WTC11 (cell line): Measurements from ENCODE around the gene RAPH1. TPM values are rescaled to one million over a fixed set of nuclear protein-coding genes. Genes with fewer than 3 reads are reported as not detected.

ENCODE experiments used
- ATAC-seq: fragments of 200-7000 bp; cut with Tn5 transposase; 2 replicates; pipeline ENCODE4 v1.10.0; 2021; ENCODE audit warnings: mild to moderate bottlenecking, moderate library complexity
- CTCF ChIA-PET: fragments of 300-600 bp; sonication (Branson Sonifier 250); formaldehyde crosslinking; loops from one replicate; lab custom pipeline; 2021; ENCODE audit warnings: antibody characterized with exemption; lab: Charles Lee
- POLR2A ChIA-PET: fragments of 350-600 bp; sonication (Branson Sonifier 250); formaldehyde crosslinking; loops from one replicate; lab custom pipeline; 2021; ENCODE audit warnings: antibody characterized with exemption; lab: Charles Lee
- DNase-seq: peaks from one replicate; pipeline ENCODE4 v3.0.0; 2021; ENCODE audit warnings: low spot score
- H3K27ac Mint-ChIP-seq: 2 replicates; pipeline ENCODE4 v1.8.0; 2021; ENCODE audit warnings: mixed read lengths
- H3K27me3 Mint-ChIP-seq: 2 replicates; pipeline ENCODE4 v1.8.0; 2021; ENCODE audit warnings: low read depth, mild to moderate bottlenecking, moderate library complexity, mixed read lengths
- H3K36me3 Mint-ChIP-seq: 2 replicates; pipeline ENCODE4 v1.8.0; 2021; ENCODE audit warnings: mixed read lengths
- H3K4me1 Mint-ChIP-seq: 2 replicates; pipeline ENCODE4 v1.8.0; 2022; ENCODE audit warnings: mixed read lengths
- H3K4me3 Mint-ChIP-seq: 2 replicates; pipeline ENCODE4 v1.8.0; 2021; ENCODE audit warnings: mild to moderate bottlenecking, moderate library complexity, mixed read lengths
- H3K9me3 Mint-ChIP-seq: 2 replicates; pipeline ENCODE4 v1.8.0; 2021; ENCODE audit warnings: mixed read lengths
- FOXJ3 ChIP-seq: sonication (generic); formaldehyde crosslinking; IDR thresholded peaks from 2 replicates; pipeline ENCODE4 v1.9.0; 2021; ENCODE audit warnings: missing genetic modification reagents, mild to moderate bottlenecking, borderline replicate concordance
- GRHL2 ChIP-seq: fragments of 250-450 bp; sonication (Bioruptor Pico); IDR thresholded peaks from 2 replicates; pipeline ENCODE4 v1.8.0; 2022; ENCODE audit warnings: mild to moderate bottlenecking, moderate library complexity; ENCODE audit not compliant: insufficient replicate concordance, severe bottlenecking
- JAZF1 ChIP-seq: fragments of 250-450 bp; sonication (Bioruptor Pico); IDR thresholded peaks from 2 replicates; pipeline ENCODE4 v1.9.0; 2021; ENCODE audit warnings: moderate library complexity, mild to moderate bottlenecking, inconsistent platforms
- JUN ChIP-seq: sonication (generic); formaldehyde crosslinking; IDR thresholded peaks from 2 replicates; pipeline ENCODE4 v1.8.0; 2023; ENCODE audit warnings: mild to moderate bottlenecking, missing genetic modification reagents
- KAT7 ChIP-seq: sonication (generic); formaldehyde crosslinking; IDR thresholded peaks from 2 replicates; pipeline ENCODE4 v1.8.1; 2023; ENCODE audit warnings: missing genetic modification reagents, mild to moderate bottlenecking, borderline replicate concordance
- RORB ChIP-seq: fragments of 250-450 bp; sonication (Bioruptor Pico); IDR thresholded peaks from 2 replicates; pipeline ENCODE4 v1.9.0; 2021; ENCODE audit warnings: mild to moderate bottlenecking
- SMAD3 ChIP-seq: sonication (generic); formaldehyde crosslinking; IDR thresholded peaks from 2 replicates; pipeline ENCODE4 v1.8.0; 2022; ENCODE audit warnings: missing genetic modification reagents, mild to moderate bottlenecking, borderline replicate concordance
- TCF7 ChIP-seq: sonication (generic); formaldehyde crosslinking; IDR thresholded peaks from 2 replicates; pipeline ENCODE4 v1.8.0; 2022; ENCODE audit warnings: mild to moderate bottlenecking, low read depth, missing genetic modification reagents, moderate library complexity
- TP53 ChIP-seq: sonication (generic); formaldehyde crosslinking; IDR thresholded peaks from 2 replicates; pipeline ENCODE4 v1.8.1; 2023; ENCODE audit warnings: mild to moderate bottlenecking, missing genetic modification reagents
- ZBTB21 ChIP-seq: sonication (generic); formaldehyde crosslinking; IDR thresholded peaks from 2 replicates; pipeline ENCODE4 v1.8.1; 2023; ENCODE audit warnings: mild to moderate bottlenecking, missing genetic modification reagents, borderline replicate concordance
- ZNF281 ChIP-seq: sonication (generic); formaldehyde crosslinking; IDR thresholded peaks from 2 replicates; pipeline ENCODE4 v1.8.0; 2023; ENCODE audit warnings: mild to moderate bottlenecking, missing genetic modification reagents
- ZNF317 ChIP-seq: sonication (generic); formaldehyde crosslinking; IDR thresholded peaks from 2 replicates; pipeline ENCODE4 v1.8.1; 2023; ENCODE audit warnings: low read depth, mild to moderate bottlenecking, moderate library complexity, missing genetic modification reagents, borderline replicate concordance
- ZNF512 ChIP-seq: sonication (generic); formaldehyde crosslinking; IDR thresholded peaks from 2 replicates; pipeline ENCODE4 v1.8.1; 2022; ENCODE audit warnings: missing genetic modification reagents, borderline replicate concordance
- total RNA-seq: library from RNA; stranded (reverse); gene quantifications from 3 replicates; pipeline ENCODE4 v1.2.3, GENCODE V29; 2021
- TF ChIP-seq, protein P1 (sequence below): sonication (generic); formaldehyde crosslinking; IDR thresholded peaks from 2 replicates; pipeline ENCODE4 v1.8.1; 2023; ENCODE audit warnings: mild to moderate bottlenecking, missing genetic modification reagents, moderate library complexity
- TF ChIP-seq, protein P2 (sequence below): fragments of 250-450 bp; sonication (Bioruptor Pico); IDR thresholded peaks from 2 replicates; pipeline ENCODE4 v1.9.0; 2021; ENCODE audit warnings: mild to moderate bottlenecking
- TF ChIP-seq, protein P3 (sequence below): sonication (generic); formaldehyde crosslinking; IDR thresholded peaks from 2 replicates; pipeline ENCODE4 v1.8.0; 2022; ENCODE audit warnings: mild to moderate bottlenecking, missing genetic modification reagents
- TF ChIP-seq, protein P4 (sequence below): sonication (generic); formaldehyde crosslinking; IDR thresholded peaks from 2 replicates; pipeline ENCODE4 v1.8.1; 2022; ENCODE audit warnings: low read depth, mild to moderate bottlenecking, moderate library complexity, missing genetic modification reagents, borderline replicate concordance

RAPH1 gene
- total RNA-seq, 1 experiment from 2014 or later, result 24.6 TPM

DNA sequence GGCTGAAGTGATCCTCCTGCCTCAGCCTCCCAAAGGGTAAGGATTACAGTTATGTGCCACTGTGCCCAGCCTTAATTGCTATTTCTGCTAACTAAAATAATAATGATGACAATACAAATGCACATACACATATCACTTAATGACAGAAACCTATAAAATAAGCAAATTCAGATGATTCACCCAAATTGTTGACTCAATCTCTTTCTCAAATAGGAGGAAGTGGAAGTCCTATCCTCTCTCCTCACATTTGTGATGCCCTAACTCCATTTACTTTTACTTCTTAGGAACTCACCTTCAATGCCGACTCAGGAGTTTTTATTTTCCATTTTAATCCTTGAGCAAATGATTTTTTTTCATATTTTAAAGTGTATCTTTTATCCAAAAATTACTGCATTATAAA lies 24.5 kb upstream of the RAPH1 start:
- CTCF ChIA-PET, result interaction anchor here (1.0 kb wide), 1 partner anchor 55 kb away, joined by 4 read pairs; no protein-coding TSS in a partner anchor
- Mint-ChIP-seq H3K4me1 (no peaks in the 10 kb centered on the region), H3K36me3 (no peaks in the 10 kb centered on the region), H3K27ac (no peak overlapping the region), H3K4me3 (no peak overlapping the region), H3K9me3 (no peaks in the 10 kb centered on the region), H3K27me3 (no peaks in the 10 kb centered on the region)
- TF ChIP-seq TP53 (CRISPR knock-in tag), result no peak
- TF ChIP-seq, protein P1, sequence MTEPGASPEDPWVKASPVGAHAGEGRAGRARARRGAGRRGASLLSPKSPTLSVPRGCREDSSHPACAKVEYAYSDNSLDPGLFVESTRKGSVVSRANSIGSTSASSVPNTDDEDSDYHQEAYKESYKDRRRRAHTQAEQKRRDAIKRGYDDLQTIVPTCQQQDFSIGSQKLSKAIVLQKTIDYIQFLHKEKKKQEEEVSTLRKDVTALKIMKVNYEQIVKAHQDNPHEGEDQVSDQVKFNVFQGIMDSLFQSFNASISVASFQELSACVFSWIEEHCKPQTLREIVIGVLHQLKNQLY (CRISPR knock-in tag), result no peak
- no peak for TF ChIP-seq KAT7
- no peak for TF ChIP-seq TCF7 (CRISPR knock-in tag)
- no peak for TF ChIP-seq ZNF512 (CRISPR knock-in tag)
- no peak for TF ChIP-seq ZNF281
- POLR2A ChIA-PET, result no interaction called here
- no peak for DNase-seq
- no peak for ATAC-seq

- H3K4me1 Mint-ChIP-seq, result 0 out of 2 replicates have a peak, but pooled peaks cover 2% of the 10 kb centered on the region
- H3K36me3 Mint-ChIP-seq, result no peaks in the 10 kb centered on the region
- no peaks in the 10 kb centered on the region for H3K9me3 Mint-ChIP-seq
- TF ChIP-seq JAZF1 (CRISPR knock-in tag) (no peak), RORB (CRISPR knock-in tag) (no peak), ZNF317 (CRISPR knock-in tag) (no peak), GRHL2 (no peak), FOXJ3 (no peak), JUN (CRISPR knock-in tag) (no peak), SMAD3 (CRISPR knock-in tag) (no peak), ZBTB21 (CRISPR knock-in tag) (no peak)
- TF ChIP-seq, protein P2, sequence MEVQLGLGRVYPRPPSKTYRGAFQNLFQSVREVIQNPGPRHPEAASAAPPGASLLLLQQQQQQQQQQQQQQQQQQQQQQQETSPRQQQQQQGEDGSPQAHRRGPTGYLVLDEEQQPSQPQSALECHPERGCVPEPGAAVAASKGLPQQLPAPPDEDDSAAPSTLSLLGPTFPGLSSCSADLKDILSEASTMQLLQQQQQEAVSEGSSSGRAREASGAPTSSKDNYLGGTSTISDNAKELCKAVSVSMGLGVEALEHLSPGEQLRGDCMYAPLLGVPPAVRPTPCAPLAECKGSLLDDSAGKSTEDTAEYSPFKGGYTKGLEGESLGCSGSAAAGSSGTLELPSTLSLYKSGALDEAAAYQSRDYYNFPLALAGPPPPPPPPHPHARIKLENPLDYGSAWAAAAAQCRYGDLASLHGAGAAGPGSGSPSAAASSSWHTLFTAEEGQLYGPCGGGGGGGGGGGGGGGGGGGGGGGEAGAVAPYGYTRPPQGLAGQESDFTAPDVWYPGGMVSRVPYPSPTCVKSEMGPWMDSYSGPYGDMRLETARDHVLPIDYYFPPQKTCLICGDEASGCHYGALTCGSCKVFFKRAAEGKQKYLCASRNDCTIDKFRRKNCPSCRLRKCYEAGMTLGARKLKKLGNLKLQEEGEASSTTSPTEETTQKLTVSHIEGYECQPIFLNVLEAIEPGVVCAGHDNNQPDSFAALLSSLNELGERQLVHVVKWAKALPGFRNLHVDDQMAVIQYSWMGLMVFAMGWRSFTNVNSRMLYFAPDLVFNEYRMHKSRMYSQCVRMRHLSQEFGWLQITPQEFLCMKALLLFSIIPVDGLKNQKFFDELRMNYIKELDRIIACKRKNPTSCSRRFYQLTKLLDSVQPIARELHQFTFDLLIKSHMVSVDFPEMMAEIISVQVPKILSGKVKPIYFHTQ (CRISPR knock-in tag), result no peak
- TF ChIP-seq, protein P3, sequence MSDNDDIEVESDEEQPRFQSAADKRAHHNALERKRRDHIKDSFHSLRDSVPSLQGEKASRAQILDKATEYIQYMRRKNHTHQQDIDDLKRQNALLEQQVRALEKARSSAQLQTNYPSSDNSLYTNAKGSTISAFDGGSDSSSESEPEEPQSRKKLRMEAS (CRISPR knock-in tag), result no peak
- TF ChIP-seq, protein P4, sequence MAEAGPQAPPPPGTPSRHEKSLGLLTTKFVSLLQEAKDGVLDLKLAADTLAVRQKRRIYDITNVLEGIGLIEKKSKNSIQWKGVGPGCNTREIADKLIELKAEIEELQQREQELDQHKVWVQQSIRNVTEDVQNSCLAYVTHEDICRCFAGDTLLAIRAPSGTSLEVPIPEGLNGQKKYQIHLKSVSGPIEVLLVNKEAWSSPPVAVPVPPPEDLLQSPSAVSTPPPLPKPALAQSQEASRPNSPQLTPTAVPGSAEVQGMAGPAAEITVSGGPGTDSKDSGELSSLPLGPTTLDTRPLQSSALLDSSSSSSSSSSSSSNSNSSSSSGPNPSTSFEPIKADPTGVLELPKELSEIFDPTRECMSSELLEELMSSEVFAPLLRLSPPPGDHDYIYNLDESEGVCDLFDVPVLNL, result no peak
- DNase-seq (no peak), ATAC-seq (no peak)
- H3K4me3 Mint-ChIP-seq, result no peak overlapping the region
- H3K27ac Mint-ChIP-seq, result no peak overlapping the region
- POLR2A ChIA-PET, result no interaction called here
- CTCF ChIA-PET, result no interaction called here
- H3K27me3 Mint-ChIP-seq, result no peaks in the 10 kb centered on the region
These were observed 18.7 kb upstream of the RAPH1 start for GRCh38 chr2:203553784-203554183.
